Measurements from ENCODE around the gene CLTB. TPM values are rescaled to one million over a fixed set of nuclear protein-coding genes. Genes with fewer than 3 reads are reported as not detected.

Gene CLTB
- polyA plus RNA-seq, 1 of the 3 experiments (the other 2 are of a cell fraction), result 91.2 TPM

- Histone ChIP-seq H3K9me3 (no peaks in the 10 kb centered on the region), H3K4me2 (no peak overlapping the region), H3K27ac (ENCODE audit: low read depth in 2 of 2, low read length in 1 of 2) (no peak overlapping the region), H4K20me1 (ENCODE audit: insufficient read depth) (no peaks in the 10 kb centered on the region), H3K9me2 (no peaks in the 10 kb centered on the region), H3K4me3 (ENCODE audit: low read depth in 2 of 2, low read length in 1 of 2) (no peak overlapping the region), H3K4me1 (ENCODE audit: control insufficient read depth in 1 of 2, insufficient read depth in 2 of 2, low read depth in 1 of 2, low read length in 1 of 2) (peaks cover 0 to 6% of the 10 kb centered on the region in 2 experiments; a peak in 1 of 4 replicates), H3K36me3 (replicated peaks in 1 of 2; ENCODE audit: control insufficient read depth in 1 of 2, insufficient read depth in 2 of 2, low read length in 1 of 2) (peaks cover 4 to 25% of the 10 kb centered on the region in 2 experiments), H3K27me3 (ENCODE audit: insufficient read depth) (no peaks in the 10 kb centered on the region), H3F3A (replicated peaks; ENCODE audit: insufficient read depth) (no peaks in the 10 kb centered on the region), H3K79me2 (ENCODE audit: insufficient read depth) (no peaks in the 10 kb centered on the region), H2AFZ (ENCODE audit: low read depth) (no peak overlapping the region), H3K9ac (no peak overlapping the region)
- no peak for TF ChIP-seq MEF2A (IDR thresholded peaks at IDR 0.05; ENCODE audit: borderline replicate concordance, low read depth)
- TF ChIP-seq GABPA (IDR thresholded peaks at IDR 0.05; ENCODE audit: low read depth), result no peak
- WGBS (ENCODE audit: low lambda C conversion rate), result 86% methylated on average over 8 of the region's 8 CpGs
- DNase-seq, result no peak
- ChIA-PET POLR2A (interaction anchor here (0.6 kb wide), 1 partner anchor 9 kb away, joined by 3 read pairs; no protein-coding TSS in a partner anchor), CTCF (no interaction called here)
These were observed 46.2 kb downstream of the CLTB start for GRCh38 chr5:176369934-176370711.

- TF ChIP-seq TAF1 (IDR thresholded peaks at IDR 0.05; ENCODE audit: borderline replicate concordance, low read depth, low read length), result no peak
- TF ChIP-seq JUND (IDR thresholded peaks at IDR 0.05), result no peak
- no peak for TF ChIP-seq MEF2A (IDR thresholded peaks at IDR 0.05; ENCODE audit: borderline replicate concordance, low read depth)
- TF ChIP-seq GATA2 (CRISPR knock-in tag; IDR thresholded peaks at IDR 0.05), result no peak
- no peak for TF ChIP-seq TCF12 (IDR thresholded peaks at IDR 0.05)
- TF ChIP-seq EP300 (IDR thresholded peaks at IDR 0.05; ENCODE audit: borderline replicate concordance in 1 of 2, low read depth in 1 of 2, low read length in 1 of 2), result no peak
- TF ChIP-seq YY1 (IDR thresholded peaks at IDR 0.05; ENCODE audit: low read depth), result no peak
- TF ChIP-seq FOXJ3 (CRISPR knock-in tag; IDR thresholded peaks at IDR 0.05), result no peak
- no peak for TF ChIP-seq RAD21 (IDR thresholded peaks at IDR 0.05; ENCODE audit: low read length)
- no peak for TF ChIP-seq NRF1 (IDR thresholded peaks at IDR 0.05; ENCODE audit: low read depth, low read length)
- TF ChIP-seq RCOR1 (IDR thresholded peaks at IDR 0.05; ENCODE audit: low read length), result no peak
- ChIA-PET POLR2A (no interaction called here), CTCF (interaction anchor here (0.9 kb wide), 1 partner anchor 639 kb away, joined by 3 read pairs; no protein-coding TSS in a partner anchor)
- Histone ChIP-seq H3K9me2 (no peaks in the 10 kb centered on the region), H2AFZ (ENCODE audit: low read depth) (no peak overlapping the region), H3F3A (replicated peaks; ENCODE audit: insufficient read depth) (peaks cover 1% of the 10 kb centered on the region), H3K9me3 (no peaks in the 10 kb centered on the region), H3K9ac (no peak overlapping the region), H3K4me1 (ENCODE audit: control insufficient read depth in 1 of 2, insufficient read depth in 2 of 2, low read depth in 1 of 2, low read length in 1 of 2) (peaks cover 0 to 11% of the 10 kb centered on the region in 2 experiments; a peak in 1 of 4 replicates), H3K27me3 (ENCODE audit: insufficient read depth) (no peaks in the 10 kb centered on the region), H3K4me3 (ENCODE audit: low read depth in 2 of 2, low read length in 1 of 2) (no peak overlapping the region), H3K27ac (ENCODE audit: low read depth in 2 of 2, low read length in 1 of 2) (no peak overlapping the region), H3K79me2 (ENCODE audit: insufficient read depth) (no peaks in the 10 kb centered on the region), H3K4me2 (no peak overlapping the region), H4K20me1 (ENCODE audit: insufficient read depth) (no peaks in the 10 kb centered on the region), H3K36me3 (replicated peaks in 1 of 2; ENCODE audit: control insufficient read depth in 1 of 2, insufficient read depth in 2 of 2, low read length in 1 of 2) (peaks cover 4 to 25% of the 10 kb centered on the region in 2 experiments)
- WGBS (ENCODE audit: low lambda C conversion rate), result 90% methylated on average over 11 of the region's 13 CpGs
- DNase-seq, result no peak
These were observed 47.6 kb downstream of the CLTB start for GRCh38 chr5:176368726-176369125.
